22Rv1 (cell line): ENCODE data around the gene GRIK5.

Experiments used
- CTCF ChIP-seq: fragments of 450-650 bp; IDR thresholded peaks from 2 replicates; pipeline ENCODE4 v1.5.1; 2017; ENCODE audit warnings: mild to moderate bottlenecking
- ZFX ChIP-seq: fragments of 450-650 bp; IDR thresholded peaks from 2 replicates; pipeline ENCODE4 v1.6.1; 2017; ENCODE audit warnings: antibody characterized with exemption, borderline replicate concordance

GRCh38 chr19:41955521-41955920 is 114.5 kb downstream of the GRIK5 start:
- TF ChIP-seq CTCF (no peak), ZFX (no peak)
